HL-60 (cell line): ENCODE measurements around the gene WDR45B.

ENCODE experiments used
- DNase-seq, 2 experiments: peaks; one replicate each; pipeline ENCODE4 v3.0.0-alpha.2; 2010 to 2020; ENCODE audit warnings: low read depth in 1 of 2, low spot score in 1 of 2
- H3K27ac ChIP-seq: fragments of 250-450 bp; sonication (Bioruptor Pico); replicated peaks from 2 replicates; pipeline ENCODE4 v1.5.1; 2020; ENCODE audit warnings: mild to moderate bottlenecking, moderate library complexity
- H3K27me3 ChIP-seq: fragments of 250-450 bp; sonication (Bioruptor Pico); 2 replicates; pipeline ENCODE4 v1.5.1; 2021; ENCODE audit warnings: mild to moderate bottlenecking, moderate library complexity; ENCODE audit not compliant: insufficient read depth, poor library complexity, severe bottlenecking
- H3K4me3 ChIP-seq: replicated peaks from 2 replicates; pipeline ENCODE4 v1.5.1; 2011; ENCODE audit warnings: mild to moderate bottlenecking, control low read depth, low read length; ENCODE audit not compliant: insufficient read depth
- CTCF ChIP-seq: IDR thresholded peaks from one replicate; pipeline ENCODE4 v1.5.1; 2011; ENCODE audit warnings: low read length, control low read depth, inconsistent platforms; ENCODE audit not compliant: insufficient read depth
- GABPA ChIP-seq: IDR thresholded peaks from 2 replicates; pipeline ENCODE4 v1.6.1; 2012; ENCODE audit warnings: low read depth
- POLR2AphosphoS5 ChIP-seq: IDR thresholded peaks from 2 replicates; pipeline ENCODE4 v1.6.1; 2012; ENCODE audit warnings: low read depth
- REST ChIP-seq: IDR thresholded peaks from 2 replicates; pipeline ENCODE4 v1.6.1; 2012; ENCODE audit warnings: low read depth; ENCODE audit not compliant: insufficient replicate concordance
- SPI1 ChIP-seq: IDR thresholded peaks from 2 replicates; pipeline ENCODE4 v1.6.1; 2012; ENCODE audit warnings: low read depth, mild to moderate bottlenecking, borderline replicate concordance

The WDR45B gene

GRCh38 chr17:82665217-82665616 lies 17.0 kb upstream of the WDR45B start:
- Histone ChIP-seq H3K27me3 (no peaks in the 10 kb centered on the region), H3K4me3 (no peak overlapping the region), H3K27ac (no peak overlapping the region)
- TF ChIP-seq SPI1, result no peak
- TF ChIP-seq POLR2AphosphoS5, result no peak
- no peak for TF ChIP-seq REST
- TF ChIP-seq CTCF, result no peak
- no peak for TF ChIP-seq GABPA
- no peak for DNase-seq

- DNase-seq, result no peak
- no peak overlapping the region for H3K4me3 ChIP-seq
- TF ChIP-seq CTCF (no peak), REST (no peak), POLR2AphosphoS5 (no peak), SPI1 (no peak), GABPA (no peak)
- no peaks in the 10 kb centered on the region for H3K27me3 ChIP-seq
- H3K27ac ChIP-seq, result no peak overlapping the region
Observed at GRCh38 chr17:82664701-82665182, 16.5 kb upstream of the WDR45B start.

GRCh38 chr17:82664276-82664575 lies 16.0 kb upstream of the WDR45B start:
- Histone ChIP-seq H3K27ac (no peak overlapping the region), H3K27me3 (no peaks in the 10 kb centered on the region), H3K4me3 (no peak overlapping the region)
- DNase-seq, result no peak
- TF ChIP-seq REST (no peak), SPI1 (no peak), GABPA (no peak), CTCF (no peak), POLR2AphosphoS5 (no peak)
